Measurements from ENCODE around the gene NUCB1. TPM values are rescaled to one million over a fixed set of nuclear protein-coding genes. Genes with fewer than 3 reads are reported as not detected.

The NUCB1 gene
- 100 to 1,000 TPM in 3 of 4 donors, 10 to 100 TPM in 1; 83.9 to 162 (median 148) TPM for total RNA-seq

- Histone ChIP-seq H3K36me3 (peaks cover 0 to 11% of the 10 kb centered on the region in 2 donors), H3K27ac (peak within 1 kb of the TSS; percentile 92 to 98 (median 95)), H3K27me3 (no peaks in the 10 kb centered on the region), H3K4me1 (peaks cover 25 to 30% of the 10 kb centered on the region in 2 donors), H3K9me3 (no peaks in the 10 kb centered on the region), H3K4me3 (peak within 1 kb of the TSS; percentile 87 to 96 (median 93))
- in situ Hi-C loops (cut with MboI; ENCODE audit: low sequenced_read_pairs in 4 of 4), result no loop called here
- ATAC-seq (peak; percentile 97), DNase-seq (peak; percentile 97 to 98)
- TF ChIP-seq POLR2A (IDR thresholded peaks at IDR 0.05), result peak; percentile 70 to 76
- TF ChIP-seq, protein P1, sequence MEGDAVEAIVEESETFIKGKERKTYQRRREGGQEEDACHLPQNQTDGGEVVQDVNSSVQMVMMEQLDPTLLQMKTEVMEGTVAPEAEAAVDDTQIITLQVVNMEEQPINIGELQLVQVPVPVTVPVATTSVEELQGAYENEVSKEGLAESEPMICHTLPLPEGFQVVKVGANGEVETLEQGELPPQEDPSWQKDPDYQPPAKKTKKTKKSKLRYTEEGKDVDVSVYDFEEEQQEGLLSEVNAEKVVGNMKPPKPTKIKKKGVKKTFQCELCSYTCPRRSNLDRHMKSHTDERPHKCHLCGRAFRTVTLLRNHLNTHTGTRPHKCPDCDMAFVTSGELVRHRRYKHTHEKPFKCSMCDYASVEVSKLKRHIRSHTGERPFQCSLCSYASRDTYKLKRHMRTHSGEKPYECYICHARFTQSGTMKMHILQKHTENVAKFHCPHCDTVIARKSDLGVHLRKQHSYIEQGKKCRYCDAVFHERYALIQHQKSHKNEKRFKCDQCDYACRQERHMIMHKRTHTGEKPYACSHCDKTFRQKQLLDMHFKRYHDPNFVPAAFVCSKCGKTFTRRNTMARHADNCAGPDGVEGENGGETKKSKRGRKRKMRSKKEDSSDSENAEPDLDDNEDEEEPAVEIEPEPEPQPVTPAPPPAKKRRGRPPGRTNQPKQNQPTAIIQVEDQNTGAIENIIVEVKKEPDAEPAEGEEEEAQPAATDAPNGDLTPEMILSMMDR (IDR thresholded peaks at IDR 0.05 in 4 of 5, conservative IDR thresholded peaks at IDR 0.05 in 1 of 5), result peak in 1 of 5 experiments; percentile 34
- intact Hi-C loops (cut with DNase I; ENCODE audit: low total_unique reads), result loop anchor here (2.0 kb wide), 1 partner anchor 27 kb away; the partner anchor contains the start of gene PPP1R15A
Observed at GRCh38 chr19:48899781-48900476, at the start of gene NUCB1. TSS of gene NUCB1 (plus strand) at chr19:48900312. CDS start at chr19:48900797, 485 bp downstream.

GRCh38 chr19:48852292-48852691 is 47.8 kb upstream of the NUCB1 start:
- Histone ChIP-seq H3K4me1 (peaks cover 0 to 3% of the 10 kb centered on the region in 2 donors), H3K36me3 (no peaks in the 10 kb centered on the region)
- intact Hi-C loops (cut with DNase I; ENCODE audit: low total_unique reads), result no loop called here

DNA sequence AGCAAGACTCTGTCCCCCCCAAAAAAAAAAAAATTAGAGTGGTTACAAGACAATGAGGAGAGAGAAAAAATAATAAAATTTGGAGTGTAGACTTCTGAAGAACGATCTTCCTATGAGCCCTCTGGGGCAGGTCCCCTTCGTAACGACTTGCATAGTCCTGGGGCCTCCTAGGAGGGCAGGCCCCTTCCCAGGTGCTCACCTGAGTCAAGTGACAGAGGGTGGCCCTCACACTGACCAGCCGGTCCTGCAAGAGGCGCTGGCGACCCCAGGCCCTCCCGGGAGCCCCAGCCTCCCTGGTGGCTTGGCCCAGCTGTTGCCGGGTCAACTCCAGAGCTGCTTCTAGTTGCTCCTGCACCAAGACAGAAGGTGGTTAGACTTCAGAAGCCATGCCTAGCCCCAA is 46.6 kb upstream of the NUCB1 start:
- TF ChIP-seq, protein P1 (IDR thresholded peaks at IDR 0.05 in 4 of 5, conservative IDR thresholded peaks at IDR 0.05 in 1 of 5), result no peak
- TF ChIP-seq POLR2A (IDR thresholded peaks at IDR 0.05), result no peak
- ATAC-seq, result no peak
- no peaks in the 10 kb centered on the region for H3K36me3 ChIP-seq

More at GRCh38 chr19:48852292-48852691, 47.8 kb upstream of the NUCB1 start:
- no peak for DNase-seq
- in situ Hi-C loops (cut with MboI; ENCODE audit: low sequenced_read_pairs in 4 of 4), result loop anchor here in 1 of 4 donors (25.0 kb wide), 1 partner anchor 110 kb away; the partner anchor contains the start of genes BAX and FTL
- TF ChIP-seq POLR2A (IDR thresholded peaks at IDR 0.05), result no peak
- TF ChIP-seq, protein P1 (IDR thresholded peaks at IDR 0.05 in 4 of 5, conservative IDR thresholded peaks at IDR 0.05 in 1 of 5), result no peak
- H3K9me3 ChIP-seq, result no peaks in the 10 kb centered on the region
- no peak overlapping the region for H3K27ac ChIP-seq
- no peak overlapping the region for H3K4me3 ChIP-seq
- no peak for ATAC-seq
- H3K27me3 ChIP-seq, result no peaks in the 10 kb centered on the region

DNA sequence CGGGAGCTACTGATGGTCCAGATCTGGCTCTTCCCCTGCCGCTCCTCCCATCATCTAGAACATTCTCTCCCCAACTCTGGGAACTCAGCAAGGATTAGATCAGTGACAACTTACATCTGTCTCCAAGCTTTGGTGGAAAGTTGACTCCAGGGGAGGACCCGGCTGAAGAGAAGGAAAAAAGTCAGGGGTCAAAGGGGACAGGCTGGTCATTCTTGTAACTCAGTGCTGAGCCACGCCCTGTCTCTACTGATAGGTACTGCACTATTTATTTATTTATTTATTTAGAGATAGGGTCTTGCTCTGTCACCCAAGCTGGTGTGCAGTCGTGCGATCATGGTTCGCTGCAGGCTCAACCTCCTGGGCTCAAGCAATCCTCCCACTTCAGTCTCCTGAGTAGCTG is 46.0 kb upstream of the NUCB1 start:
- Histone ChIP-seq H3K27ac (no peak overlapping the region), H3K27me3 (no peaks in the 10 kb centered on the region), H3K9me3 (no peaks in the 10 kb centered on the region), H3K4me1 (peaks cover 0 to 2% of the 10 kb centered on the region in 2 donors), H3K36me3 (no peaks in the 10 kb centered on the region), H3K4me3 (no peak overlapping the region)
- DNase-seq, result no peak
- no peak for ATAC-seq
- TF ChIP-seq POLR2A (IDR thresholded peaks at IDR 0.05), result no peak
- TF ChIP-seq, protein P1 (IDR thresholded peaks at IDR 0.05 in 4 of 5, conservative IDR thresholded peaks at IDR 0.05 in 1 of 5), result no peak
- intact Hi-C loops (cut with DNase I; ENCODE audit: low total_unique reads), result no loop called here
- in situ Hi-C loops (cut with MboI; ENCODE audit: low sequenced_read_pairs in 4 of 4), result loop anchor here in 1 of 4 donors (25.0 kb wide), 1 partner anchor 108 kb away; the partner anchor contains the start of genes BAX and FTL

More for the DNA sequence above, 46.6 kb upstream of the NUCB1 start:
- Histone ChIP-seq H3K9me3 (no peaks in the 10 kb centered on the region), H3K4me3 (no peak overlapping the region), H3K27ac (no peak overlapping the region), H3K27me3 (no peaks in the 10 kb centered on the region), H3K4me1 (peaks cover 0 to 3% of the 10 kb centered on the region in 2 donors)
- in situ Hi-C loops (cut with MboI; ENCODE audit: low sequenced_read_pairs in 4 of 4), result loop anchor here in 1 of 4 donors (25.0 kb wide), 1 partner anchor 109 kb away; the partner anchor contains the start of genes BAX and FTL
- no peak for DNase-seq
- intact Hi-C loops (cut with DNase I; ENCODE audit: low total_unique reads), result no loop called here
